Measurements from ENCODE around the gene RWDD4.

The RWDD4 gene

GRCh38 chr4:183636923-183637322 lies 22.1 kb downstream of the RWDD4 start:
- TF ChIP-seq ZFX (IDR thresholded peaks at IDR 0.05; ENCODE audit: borderline replicate concordance) = no peak
- TF ChIP-seq, protein P1, sequence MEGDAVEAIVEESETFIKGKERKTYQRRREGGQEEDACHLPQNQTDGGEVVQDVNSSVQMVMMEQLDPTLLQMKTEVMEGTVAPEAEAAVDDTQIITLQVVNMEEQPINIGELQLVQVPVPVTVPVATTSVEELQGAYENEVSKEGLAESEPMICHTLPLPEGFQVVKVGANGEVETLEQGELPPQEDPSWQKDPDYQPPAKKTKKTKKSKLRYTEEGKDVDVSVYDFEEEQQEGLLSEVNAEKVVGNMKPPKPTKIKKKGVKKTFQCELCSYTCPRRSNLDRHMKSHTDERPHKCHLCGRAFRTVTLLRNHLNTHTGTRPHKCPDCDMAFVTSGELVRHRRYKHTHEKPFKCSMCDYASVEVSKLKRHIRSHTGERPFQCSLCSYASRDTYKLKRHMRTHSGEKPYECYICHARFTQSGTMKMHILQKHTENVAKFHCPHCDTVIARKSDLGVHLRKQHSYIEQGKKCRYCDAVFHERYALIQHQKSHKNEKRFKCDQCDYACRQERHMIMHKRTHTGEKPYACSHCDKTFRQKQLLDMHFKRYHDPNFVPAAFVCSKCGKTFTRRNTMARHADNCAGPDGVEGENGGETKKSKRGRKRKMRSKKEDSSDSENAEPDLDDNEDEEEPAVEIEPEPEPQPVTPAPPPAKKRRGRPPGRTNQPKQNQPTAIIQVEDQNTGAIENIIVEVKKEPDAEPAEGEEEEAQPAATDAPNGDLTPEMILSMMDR (IDR thresholded peaks at IDR 0.05) = no peak
- H3K27ac ChIP-seq = peak overlapping the region; percentile 51

DNA sequence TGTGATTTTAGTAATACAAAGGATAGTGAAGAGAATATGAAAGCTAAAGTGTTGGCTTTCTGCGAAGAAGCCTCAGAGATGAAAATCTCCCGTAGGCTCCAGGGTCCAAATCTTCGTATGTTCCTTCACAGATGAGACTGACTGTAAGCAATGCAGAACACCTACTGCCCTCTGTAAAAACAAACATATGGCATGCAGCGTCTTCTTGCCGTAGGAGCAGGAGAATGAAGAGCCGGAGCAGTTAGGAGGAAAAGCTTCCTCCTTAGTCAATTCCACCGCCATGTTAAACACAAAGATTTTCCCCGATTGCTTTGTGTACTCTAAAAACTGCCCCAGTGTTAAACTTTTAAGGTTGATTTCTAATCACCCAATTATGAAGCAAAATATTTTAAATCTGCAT lies 22.5 kb downstream of the RWDD4 start:
- TF ChIP-seq, protein P1 (IDR thresholded peaks at IDR 0.05) = peak; percentile 86
- TF ChIP-seq ZFX (IDR thresholded peaks at IDR 0.05; ENCODE audit: borderline replicate concordance) = no peak
- peak overlapping the region; percentile 51 for H3K27ac ChIP-seq

DNA sequence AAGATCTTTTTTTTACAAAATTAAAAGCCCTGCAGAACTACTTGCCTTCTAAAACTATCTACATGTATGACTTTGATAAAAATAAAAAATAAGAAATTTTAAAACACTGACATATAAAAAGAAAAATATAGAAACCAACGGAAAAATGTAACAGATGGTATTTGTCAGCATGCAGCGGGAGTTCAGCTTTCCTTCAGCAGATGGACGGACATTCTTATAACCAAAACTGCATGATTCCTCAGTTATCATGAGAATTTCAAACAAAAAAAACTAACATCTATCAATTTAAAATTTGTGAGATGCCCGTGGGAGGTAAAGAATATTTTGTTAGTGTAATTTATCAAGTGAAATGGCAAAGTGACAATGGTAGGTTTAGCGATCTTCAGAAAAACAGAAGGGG lies 23.2 kb downstream of the RWDD4 start:
- no peak for TF ChIP-seq ZFX (IDR thresholded peaks at IDR 0.05; ENCODE audit: borderline replicate concordance)
- TF ChIP-seq, protein P1 (IDR thresholded peaks at IDR 0.05) = no peak
- no peak overlapping the region for H3K27ac ChIP-seq

- no peak overlapping the region for H3K27ac ChIP-seq
- TF ChIP-seq, protein P1 (IDR thresholded peaks at IDR 0.05) = no peak
- no peak for TF ChIP-seq ZFX (IDR thresholded peaks at IDR 0.05; ENCODE audit: borderline replicate concordance)
These were observed 23.7 kb downstream of the RWDD4 start for GRCh38 chr4:183635321-183635720.

DNA sequence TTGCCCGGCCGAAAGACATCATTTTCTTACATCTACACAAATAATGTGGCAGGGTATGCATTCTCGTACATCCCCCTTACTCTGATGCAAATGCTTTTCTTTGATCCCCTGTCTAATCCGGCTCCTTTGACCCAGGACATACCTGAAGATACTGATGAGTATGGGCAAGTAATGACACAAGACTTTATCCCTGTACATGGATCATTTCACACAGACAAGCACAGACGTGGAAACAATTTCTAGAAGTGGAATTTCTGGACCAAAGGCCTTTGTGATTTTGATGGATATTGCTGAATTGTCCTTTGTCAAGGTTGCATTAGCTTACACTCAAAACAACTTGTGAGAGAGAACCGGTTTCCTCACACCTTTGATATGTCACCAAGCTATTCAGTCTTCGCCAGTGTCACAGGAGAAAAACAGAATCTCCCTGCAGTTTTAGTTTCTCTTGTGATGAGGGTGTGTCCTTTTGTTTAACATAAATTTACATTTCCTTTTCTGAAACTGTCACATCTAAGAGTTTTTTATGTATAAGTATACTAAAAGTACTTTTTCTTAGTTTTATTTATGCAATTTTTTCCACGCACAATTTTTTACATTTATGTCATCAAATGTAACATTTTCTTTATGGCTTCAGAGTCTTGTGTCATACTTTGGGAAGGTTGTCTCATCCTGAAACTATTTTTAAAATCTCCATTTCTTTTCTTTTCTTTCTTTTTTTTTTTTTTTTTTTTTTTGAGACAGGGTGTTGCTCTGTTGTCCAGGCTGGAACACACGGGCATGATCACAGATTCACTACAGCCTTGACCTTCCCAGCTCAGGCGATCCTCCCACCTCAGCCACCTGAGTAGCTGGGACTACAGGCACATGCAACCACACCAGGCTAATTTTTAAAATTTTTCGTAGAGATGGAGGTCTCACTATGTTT lies 25.2 kb downstream of the RWDD4 start:
- TF ChIP-seq, protein P1 (IDR thresholded peaks at IDR 0.05) = no peak
- no peak for TF ChIP-seq ZFX (IDR thresholded peaks at IDR 0.05; ENCODE audit: borderline replicate concordance)

DNA sequence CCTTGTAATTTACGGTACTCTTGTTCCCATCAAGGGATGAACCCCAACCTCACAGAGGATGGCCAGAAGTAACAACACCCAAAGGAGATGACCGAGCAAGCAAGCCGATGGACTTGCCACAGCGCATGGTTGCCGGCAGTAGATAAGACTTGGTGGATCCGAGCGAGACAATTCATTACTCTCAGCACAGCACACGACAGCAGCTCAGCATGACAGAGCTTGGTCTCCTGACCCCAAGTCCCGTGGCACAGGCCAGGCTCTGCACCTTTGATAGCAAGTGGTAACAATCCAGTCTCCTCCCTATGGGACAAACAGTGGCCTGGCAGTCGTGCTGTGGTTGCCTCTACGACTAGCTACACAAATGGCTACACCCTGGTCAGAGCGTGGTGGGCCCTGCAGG lies 26.3 kb downstream of the RWDD4 start:
- H3K27ac ChIP-seq = no peak overlapping the region
- TF ChIP-seq ZFX (IDR thresholded peaks at IDR 0.05; ENCODE audit: borderline replicate concordance) = no peak
- TF ChIP-seq, protein P1 (IDR thresholded peaks at IDR 0.05) = no peak

More for the DNA sequence above, 25.2 kb downstream of the RWDD4 start:
- no peak overlapping the region for H3K27ac ChIP-seq

DNA sequence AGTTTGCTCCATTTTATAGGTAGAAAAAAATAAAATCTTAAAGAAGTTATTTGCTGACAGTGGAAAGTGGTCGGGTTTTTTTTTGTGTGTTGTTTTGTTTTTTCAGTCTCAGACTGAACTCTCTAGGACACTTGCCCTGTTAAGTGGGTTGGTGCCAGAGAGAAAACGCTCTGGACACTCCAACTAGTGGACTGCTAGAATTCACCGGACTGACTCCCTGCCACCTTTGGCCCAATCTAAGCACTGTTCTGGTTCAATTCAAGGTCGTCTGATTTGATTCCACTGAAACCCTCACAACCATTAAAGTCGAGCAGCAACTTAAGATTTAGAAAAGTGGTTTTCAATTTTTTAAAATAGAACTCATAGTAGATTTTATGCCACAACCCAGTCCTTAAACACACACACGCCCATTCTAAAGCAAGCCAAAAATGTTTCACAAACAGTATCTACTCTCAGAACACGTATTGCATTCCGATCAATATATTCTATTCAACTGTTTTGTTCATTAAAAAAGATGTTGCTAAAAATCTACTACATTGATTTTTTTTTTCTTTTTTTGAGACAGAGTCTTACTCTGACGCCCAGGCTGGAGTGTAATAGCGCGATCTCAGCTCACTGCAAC lies 27.3 kb downstream of the RWDD4 start:
- TF ChIP-seq, protein P1 (IDR thresholded peaks at IDR 0.05) = no peak
- no peak for TF ChIP-seq ZFX (IDR thresholded peaks at IDR 0.05; ENCODE audit: borderline replicate concordance)

More for the DNA sequence above, 27.3 kb downstream of the RWDD4 start:
- no peak overlapping the region for H3K27ac ChIP-seq

All from 22Rv1 (cell line).